Measurements from ENCODE around the gene FAM24A.

- TF ChIP-seq CTCF (IDR thresholded peaks at IDR 0.05) (no peak), POLR2A (IDR thresholded peaks at IDR 0.05) (no peak), EP300 (IDR thresholded peaks at IDR 0.05) (no peak)
Measured at GRCh38 chr10:122879339-122880273, 30.8 kb upstream of the FAM24A start, which contains the start of gene FAM24B.
